ENCODE measurements around the gene ZP2. TPM values are rescaled to one million over a fixed set of nuclear protein-coding genes. Genes with fewer than 3 reads are reported as not detected.

The ZP2 gene
- total RNA-seq, 1 experiment from 2014 or later: not detected

GRCh38 chr16:21205303-21205702 is 6.1 kb downstream of the ZP2 start:
- BruUV-seq (replicated peaks): no TSS peak
- no peak for TF ChIP-seq EZH2 (IDR thresholded peaks at IDR 0.05; ENCODE audit: low read depth)
- TF ChIP-seq CTCF (conservative IDR thresholded peaks at IDR 0.05): no peak
- POLR2A ChIA-PET (ENCODE audit: unreplicated experiment): no interaction called here

GRCh38 chr16:21203155-21203797 is 8.1 kb downstream of the ZP2 start:
- H3K4me2 ChIP-seq: no peak overlapping the region
- no peaks in the 10 kb centered on the region for H3K9me2 ChIP-seq (ENCODE audit: insufficient read depth)
- H3K36me3 ChIP-seq (ENCODE audit: low read depth): no peaks in the 10 kb centered on the region
- POLR2A ChIA-PET (ENCODE audit: unreplicated experiment): no interaction called here
- H4K20me1 ChIP-seq (ENCODE audit: insufficient read depth): no peaks in the 10 kb centered on the region
- DNase-seq: no peak
- no TSS peak for BruUV-seq (replicated peaks)
- H3K79me2 ChIP-seq (ENCODE audit: low read depth): no peaks in the 10 kb centered on the region
- H3K9me3 ChIP-seq (ENCODE audit: insufficient read depth, low read depth): no peaks in the 10 kb centered on the region
- H3K27ac ChIP-seq: no peak overlapping the region
- TF ChIP-seq EZH2 (IDR thresholded peaks at IDR 0.05; ENCODE audit: low read depth) (no peak), CTCF (conservative IDR thresholded peaks at IDR 0.05) (no peak)
- H3K4me3 ChIP-seq: no peak overlapping the region
- no peaks in the 10 kb centered on the region for H3K4me1 ChIP-seq (replicated peaks; ENCODE audit: insufficient read depth)
- CTCF ChIA-PET: no interaction called here
- H3K27me3 ChIP-seq (ENCODE audit: insufficient read depth, low read depth): peaks cover 64% of the 10 kb centered on the region
- intact Hi-C loops (cut with micrococcal nuclease; ENCODE audit: unreplicated experiment): no loop called here
- H2AFZ ChIP-seq: no peak overlapping the region
- no peaks in the 10 kb centered on the region for H3F3A ChIP-seq (ENCODE audit: insufficient read depth, low read depth)

More at GRCh38 chr16:21205303-21205702, 6.1 kb downstream of the ZP2 start:
- CTCF ChIA-PET: no interaction called here
- intact Hi-C loops (cut with micrococcal nuclease; ENCODE audit: unreplicated experiment): no loop called here
- H3K27me3 ChIP-seq (ENCODE audit: insufficient read depth, low read depth): peaks cover 59% of the 10 kb centered on the region
- DNase-seq: no peak
- H3F3A ChIP-seq (ENCODE audit: insufficient read depth, low read depth): no peaks in the 10 kb centered on the region
- H2AFZ ChIP-seq: no peak overlapping the region
- no peaks in the 10 kb centered on the region for H3K79me2 ChIP-seq (ENCODE audit: low read depth)
- no peak overlapping the region for H3K4me3 ChIP-seq
- H3K36me3 ChIP-seq (ENCODE audit: low read depth): no peaks in the 10 kb centered on the region
- H3K9me3 ChIP-seq (ENCODE audit: insufficient read depth, low read depth): no peaks in the 10 kb centered on the region
- no peak overlapping the region for H3K27ac ChIP-seq
- no peaks in the 10 kb centered on the region for H3K4me1 ChIP-seq (replicated peaks; ENCODE audit: insufficient read depth)
- H3K9me2 ChIP-seq (ENCODE audit: insufficient read depth): no peaks in the 10 kb centered on the region
- no peak overlapping the region for H3K4me2 ChIP-seq
- H4K20me1 ChIP-seq (ENCODE audit: insufficient read depth): no peaks in the 10 kb centered on the region

GRCh38 chr16:21199607-21200218 is 11.7 kb downstream of the ZP2 start:
- Histone ChIP-seq H3K79me2 (ENCODE audit: low read depth) (no peaks in the 10 kb centered on the region), H3K27ac (no peak overlapping the region), H3K4me2 (no peak overlapping the region), H3K36me3 (ENCODE audit: low read depth) (no peaks in the 10 kb centered on the region), H2AFZ (no peak overlapping the region), H3F3A (ENCODE audit: insufficient read depth, low read depth) (no peaks in the 10 kb centered on the region), H3K9me3 (ENCODE audit: insufficient read depth, low read depth) (no peaks in the 10 kb centered on the region), H3K4me3 (no peak overlapping the region), H4K20me1 (ENCODE audit: insufficient read depth) (no peaks in the 10 kb centered on the region), H3K27me3 (ENCODE audit: insufficient read depth, low read depth) (peaks cover 73% of the 10 kb centered on the region), H3K9me2 (ENCODE audit: insufficient read depth) (no peaks in the 10 kb centered on the region), H3K4me1 (replicated peaks; ENCODE audit: insufficient read depth) (no peaks in the 10 kb centered on the region)
- CTCF ChIA-PET: no interaction called here
- POLR2A ChIA-PET (ENCODE audit: unreplicated experiment): interaction anchor here (0.6 kb wide), 1 partner anchor 13 kb away, joined by 6 read pairs; no protein-coding TSS in a partner anchor
- DNase-seq: no peak
- intact Hi-C loops (cut with micrococcal nuclease; ENCODE audit: unreplicated experiment): no loop called here
- no TSS peak for BruUV-seq (replicated peaks)
- TF ChIP-seq CTCF (conservative IDR thresholded peaks at IDR 0.05): no peak
- TF ChIP-seq EZH2 (IDR thresholded peaks at IDR 0.05; ENCODE audit: low read depth): no peak
